ENCODE measurements around the gene EHBP1L1.
"Not testable (repeated sequence)": the region's sequence is repeated elsewhere in the genome, so short reads cannot be mapped to it uniquely, and the experiment has no call there.

EHBP1L1 gene

GRCh38 chr11:65560555-65561418 lies 15.1 kb upstream of the EHBP1L1 start:
- no peak for TF ChIP-seq POU2F2 (IDR thresholded peaks at IDR 0.05; ENCODE audit: low read depth, low read length)
- TF ChIP-seq PAX5 (IDR thresholded peaks at IDR 0.05; ENCODE audit: insufficient read depth, low read length, severe bottlenecking) = no peak
- TF ChIP-seq TAF1 (IDR thresholded peaks at IDR 0.05; ENCODE audit: low read depth, low read length) = no peak
- TF ChIP-seq SPI1 (IDR thresholded peaks at IDR 0.05; ENCODE audit: low read depth, low read length) = no peak
- TF ChIP-seq POLR2AphosphoS5 (IDR thresholded peaks at IDR 0.05; ENCODE audit: low read depth, low read length) = no peak
- no peak for TF ChIP-seq POLR2A (IDR thresholded peaks at IDR 0.05; ENCODE audit: low read depth, low read length)
- FAIRE-seq (no peak), DNase-seq (ENCODE audit: insufficient read length, low spot score) (no peak)

- DNase-seq (ENCODE audit: insufficient read length, low spot score) (no peak), FAIRE-seq (no peak)
- TF ChIP-seq PAX5 (IDR thresholded peaks at IDR 0.05; ENCODE audit: insufficient read depth, low read length, severe bottlenecking) = no peak
- TF ChIP-seq TAF1 (IDR thresholded peaks at IDR 0.05; ENCODE audit: low read depth, low read length) = no peak
- TF ChIP-seq POLR2A (IDR thresholded peaks at IDR 0.05; ENCODE audit: low read depth, low read length) = no peak
- no peak for TF ChIP-seq SPI1 (IDR thresholded peaks at IDR 0.05; ENCODE audit: low read depth, low read length)
- no peak for TF ChIP-seq POLR2AphosphoS5 (IDR thresholded peaks at IDR 0.05; ENCODE audit: low read depth, low read length)
- TF ChIP-seq POU2F2 (IDR thresholded peaks at IDR 0.05; ENCODE audit: low read depth, low read length) = no peak
Observed at GRCh38 chr11:65562020-65562419, 13.8 kb upstream of the EHBP1L1 start.

GRCh38 chr11:65562788-65563187 lies 13.1 kb upstream of the EHBP1L1 start:
- FAIRE-seq (no peak), DNase-seq (ENCODE audit: insufficient read length, low spot score) (no peak)
- no peak for TF ChIP-seq SPI1 (IDR thresholded peaks at IDR 0.05; ENCODE audit: low read depth, low read length)
- no peak for TF ChIP-seq POLR2AphosphoS5 (IDR thresholded peaks at IDR 0.05; ENCODE audit: low read depth, low read length)

- FAIRE-seq (no peak), DNase-seq (ENCODE audit: insufficient read length, low spot score) (no peak)
- TF ChIP-seq SPI1 (IDR thresholded peaks at IDR 0.05; ENCODE audit: low read depth, low read length) (no peak), POLR2A (IDR thresholded peaks at IDR 0.05; ENCODE audit: low read depth, low read length) (no peak), TAF1 (IDR thresholded peaks at IDR 0.05; ENCODE audit: low read depth, low read length) (no peak), POU2F2 (IDR thresholded peaks at IDR 0.05; ENCODE audit: low read depth, low read length) (no peak)
Observed at GRCh38 chr11:65563601-65564000, 12.3 kb upstream of the EHBP1L1 start.

- not testable (repeated sequence) for DNase-seq (ENCODE audit: insufficient read length, low spot score); FAIRE-seq
Observed at GRCh38 chr11:65564879-65565559, 10.8 kb upstream of the EHBP1L1 start.

- DNase-seq (ENCODE audit: insufficient read length, low spot score) (no peak), FAIRE-seq (no peak)
- TF ChIP-seq POU2F2 (IDR thresholded peaks at IDR 0.05; ENCODE audit: low read depth, low read length) (no peak), POLR2AphosphoS5 (IDR thresholded peaks at IDR 0.05; ENCODE audit: low read depth, low read length) (no peak), SPI1 (IDR thresholded peaks at IDR 0.05; ENCODE audit: low read depth, low read length) (peak; percentile 68; the same call in 1 of the 2 replicates)
Observed at GRCh38 chr11:65565624-65566453, 10.0 kb upstream of the EHBP1L1 start.

- DNase-seq (ENCODE audit: insufficient read length, low spot score) (no peak), FAIRE-seq (no peak)
- TF ChIP-seq POLR2AphosphoS5 (IDR thresholded peaks at IDR 0.05; ENCODE audit: low read depth, low read length) (0 out of 2 replicates have a peak, but pooled peaks have one; percentile 60), TAF1 (IDR thresholded peaks at IDR 0.05; ENCODE audit: low read depth, low read length) (no peak)
Observed at GRCh38 chr11:65569164-65569972, 6.5 kb upstream of the EHBP1L1 start.

GRCh38 chr11:65569973-65570918 lies 5.6 kb upstream of the EHBP1L1 start, which contains the start of gene ZNRD2:
TSS of gene ZNRD2 (plus strand) at chr11:65570477. CDS start at chr11:65570492, 15 bp downstream.
- TF ChIP-seq PAX5 (IDR thresholded peaks at IDR 0.05; ENCODE audit: insufficient read depth, low read length, severe bottlenecking) (peak; percentile 9), TAF1 (IDR thresholded peaks at IDR 0.05; ENCODE audit: low read depth, low read length) (peak; percentile 82), SPI1 (IDR thresholded peaks at IDR 0.05; ENCODE audit: low read depth, low read length) (0 out of 2 replicates have a peak, but pooled peaks have one; percentile 14), POLR2A (IDR thresholded peaks at IDR 0.05; ENCODE audit: low read depth, low read length) (peak; percentile 81), POLR2AphosphoS5 (IDR thresholded peaks at IDR 0.05; ENCODE audit: low read depth, low read length) (peak; percentile 44), POU2F2 (IDR thresholded peaks at IDR 0.05; ENCODE audit: low read depth, low read length) (0 out of 2 replicates have a peak, but pooled peaks have one; percentile 14)
- DNase-seq (ENCODE audit: insufficient read length, low spot score) (peak; percentile 97), FAIRE-seq (peak; percentile 99)

All from GM12891 (cell line).